Fibroblast of gingiva (primary cell): Measurements from ENCODE around the gene SAPCD2.

ENCODE experiments used
- DNase-seq: peaks from one replicate; pipeline ENCODE4 v3.0.0-alpha.2; 2011; ENCODE audit warnings: low read depth

SAPCD2 gene

GRCh38 chr9:137107312-137107921 is 37.1 kb upstream of the SAPCD2 start:
- no peak for DNase-seq

GRCh38 chr9:137106662-137107250 is 36.4 kb upstream of the SAPCD2 start:
- DNase-seq, result no peak

- no peak for DNase-seq
Measured at GRCh38 chr9:137105814-137106661, 35.7 kb upstream of the SAPCD2 start.

GRCh38 chr9:137103206-137103999 is 33.0 kb upstream of the SAPCD2 start:
- DNase-seq, result no peak

- no peak for DNase-seq
Measured at GRCh38 chr9:137099231-137099630, 28.9 kb upstream of the SAPCD2 start.

- DNase-seq, result no peak
Measured at GRCh38 chr9:137097761-137098462, 27.6 kb upstream of the SAPCD2 start.

- no peak for DNase-seq
Measured at GRCh38 chr9:137096785-137097546, 26.6 kb upstream of the SAPCD2 start.

GRCh38 chr9:137095664-137096517 is 25.5 kb upstream of the SAPCD2 start:
- no peak for DNase-seq

- no peak for DNase-seq
Measured at GRCh38 chr9:137089232-137089947, 19.0 kb upstream of the SAPCD2 start.

- no peak for DNase-seq
Measured at GRCh38 chr9:137088121-137088520, 17.8 kb upstream of the SAPCD2 start.

GRCh38 chr9:137087409-137087925 is 17.1 kb upstream of the SAPCD2 start:
- no peak for DNase-seq

- peak; percentile 99 for DNase-seq
Measured at GRCh38 chr9:137086531-137087408, 16.4 kb upstream of the SAPCD2 start, which contains the start of gene MAN1B1. Gene MAN1B1, plus strand, starts transcription at chr9:137086985. Its CDS starts 15 bp downstream, at chr9:137087000.

- peak; percentile 58 for DNase-seq
Measured at GRCh38 chr9:137085920-137086530, 15.7 kb upstream of the SAPCD2 start.

- no peak for DNase-seq
Measured at GRCh38 chr9:137084526-137084925, 14.2 kb upstream of the SAPCD2 start.

- DNase-seq, result peak; percentile 87
Measured at GRCh38 chr9:137083394-137084004, 13.1 kb upstream of the SAPCD2 start.

- no peak for DNase-seq
Measured at GRCh38 chr9:137082925-137083290, 12.6 kb upstream of the SAPCD2 start.
